ENCODE measurements around the gene GPR107. TPM values are rescaled to one million over a fixed set of nuclear protein-coding genes. Genes with fewer than 3 reads are reported as not detected.
"Not testable (repeated sequence)": the region's sequence is repeated elsewhere in the genome, so short reads cannot be mapped to it uniquely, and the experiment has no call there.

GPR107 gene
- total RNA-seq, 4 donors from 2014 or later = 28.1 to 34.5 (median 32.9) TPM

- intact Hi-C loops (cut with DNase I; ENCODE audit: low total_unique reads) = no loop called here
- DNase-seq (ENCODE audit: low spot score in 2 of 2) = no peak
- H3K4me3 ChIP-seq (ENCODE audit: low read depth, poor library complexity, severe bottlenecking) = no peak overlapping the region
- 65 to 72% methylated on average over 2 of the region's 2 CpGs for WGBS, 2 donors
- TF ChIP-seq CTCF (IDR thresholded peaks at IDR 0.05) (no peak), POLR2A (IDR thresholded peaks at IDR 0.05) (no peak)
Observed at GRCh38 chr9:130021123-130021522, 32.6 kb upstream of the GPR107 start.

GRCh38 chr9:130021842-130022241, 31.9 kb upstream of the GPR107 start:
- H3K4me3 ChIP-seq (ENCODE audit: low read depth, poor library complexity, severe bottlenecking); intact Hi-C loops (cut with DNase I; ENCODE audit: low total_unique reads); DNase-seq (ENCODE audit: low spot score in 2 of 2): not testable (repeated sequence)
- WGBS, 2 donors = 91 to 95% methylated on average over 3 of the region's 3 CpGs

- no peak for TF ChIP-seq CTCF (IDR thresholded peaks at IDR 0.05)
- 83 to 84% methylated on average over 8 of the region's 8 CpGs for WGBS, 2 donors
- no peak for DNase-seq (ENCODE audit: low spot score in 2 of 2)
- H3K4me3 ChIP-seq (ENCODE audit: low read depth, poor library complexity, severe bottlenecking) = no peak overlapping the region
- intact Hi-C loops (cut with DNase I; ENCODE audit: low total_unique reads) = no loop called here
Observed at GRCh38 chr9:130022566-130023143, 31.1 kb upstream of the GPR107 start.

GRCh38 chr9:130023144-130023787, 30.4 kb upstream of the GPR107 start:
- no peak for DNase-seq (ENCODE audit: low spot score in 2 of 2)
- intact Hi-C loops (cut with DNase I; ENCODE audit: low total_unique reads) = no loop called here
- WGBS, 2 donors = 59 to 60% methylated on average over 7 of the region's 7 CpGs
- no peak overlapping the region for H3K4me3 ChIP-seq (ENCODE audit: low read depth, poor library complexity, severe bottlenecking)
- no peak for TF ChIP-seq POLR2A (IDR thresholded peaks at IDR 0.05)
- TF ChIP-seq CTCF (IDR thresholded peaks at IDR 0.05) = no peak

GRCh38 chr9:130023994-130024596, 29.6 kb upstream of the GPR107 start:
- TF ChIP-seq POLR2A (IDR thresholded peaks at IDR 0.05) (no peak), CTCF (IDR thresholded peaks at IDR 0.05) (no peak)
- 93 to 96% methylated on average over 3 of the region's 3 CpGs for WGBS, 2 donors
- H3K4me3 ChIP-seq (ENCODE audit: low read depth, poor library complexity, severe bottlenecking) = no peak overlapping the region
- no peak for DNase-seq (ENCODE audit: low spot score in 2 of 2)
- intact Hi-C loops (cut with DNase I; ENCODE audit: low total_unique reads) = no loop called here

GRCh38 chr9:130024597-130024994, 29.1 kb upstream of the GPR107 start:
- no peak overlapping the region for H3K4me3 ChIP-seq (ENCODE audit: low read depth, poor library complexity, severe bottlenecking)
- DNase-seq (ENCODE audit: low spot score in 2 of 2) = no peak
- WGBS, 2 donors = 63 to 70% methylated on average over 5 of the region's 5 CpGs
- intact Hi-C loops (cut with DNase I; ENCODE audit: low total_unique reads) = no loop called here
- no peak for TF ChIP-seq POLR2A (IDR thresholded peaks at IDR 0.05)
- no peak for TF ChIP-seq CTCF (IDR thresholded peaks at IDR 0.05)

Measured in lower leg skin (tissue), 4 donors.